ENCODE data around the gene FRMD8.
A peak's percentile ranks its signal among the peaks of the same experiment; 100 is the strongest.

FRMD8 gene

GRCh38 chr11:65379698-65380459 lies 6.6 kb upstream of the FRMD8 start:
- DNase-seq (ENCODE audit: low spot score in 2 of 2), result no peak
- H3K4me3 ChIP-seq, result no peak overlapping the region
- in situ Hi-C loops (cut with MboI; ENCODE audit: low sequenced_read_pairs), result no loop called here
- H3K36me3 ChIP-seq (replicated peaks), result no peaks in the 10 kb centered on the region
- H3K9me3 ChIP-seq, result no peaks in the 10 kb centered on the region
- no peaks in the 10 kb centered on the region for H3K27me3 ChIP-seq (ENCODE audit: low read depth)
- H3K4me1 ChIP-seq, result peaks cover 15% of the 10 kb centered on the region

GRCh38 chr11:65380460-65381119 lies 5.8 kb upstream of the FRMD8 start:
- Histone ChIP-seq H3K4me1 (peaks cover 15% of the 10 kb centered on the region), H3K9me3 (no peaks in the 10 kb centered on the region), H3K27me3 (ENCODE audit: low read depth) (no peaks in the 10 kb centered on the region), H3K36me3 (replicated peaks) (no peaks in the 10 kb centered on the region), H3K4me3 (no peak overlapping the region)
- in situ Hi-C loops (cut with MboI; ENCODE audit: low sequenced_read_pairs), result no loop called here
- DNase-seq (ENCODE audit: low spot score in 2 of 2), result no peak

GRCh38 chr11:65381716-65382032 lies 4.8 kb upstream of the FRMD8 start:
- Histone ChIP-seq H3K27me3 (ENCODE audit: low read depth) (no peaks in the 10 kb centered on the region), H3K4me3 (peak overlapping the region; percentile 19), H3K36me3 (replicated peaks) (no peaks in the 10 kb centered on the region), H3K4me1 (peaks cover 18% of the 10 kb centered on the region), H3K9me3 (no peaks in the 10 kb centered on the region)
- in situ Hi-C loops (cut with MboI; ENCODE audit: low sequenced_read_pairs), result no loop called here
- DNase-seq (ENCODE audit: low spot score in 2 of 2), result no peak

- peak; percentile 70 to 86 for DNase-seq (ENCODE audit: low spot score in 2 of 2)
- Histone ChIP-seq H3K27me3 (ENCODE audit: low read depth) (no peaks in the 10 kb centered on the region), H3K36me3 (replicated peaks) (no peaks in the 10 kb centered on the region), H3K9me3 (no peaks in the 10 kb centered on the region), H3K4me1 (peaks cover 20% of the 10 kb centered on the region), H3K4me3 (peak within 1 kb of the TSS; percentile 19)
- in situ Hi-C loops (cut with MboI; ENCODE audit: low sequenced_read_pairs), result no loop called here
These were observed 4.2 kb upstream of the FRMD8 start, which contains the start of gene SLC25A45 for GRCh38 chr11:65382033-65382803. Gene SLC25A45 (minus strand): TSS chr11:65382646. CDS start chr11:65381951, 695 bp downstream.

- Histone ChIP-seq H3K4me1 (peaks cover 23% of the 10 kb centered on the region), H3K36me3 (replicated peaks) (no peaks in the 10 kb centered on the region), H3K27me3 (ENCODE audit: low read depth) (no peaks in the 10 kb centered on the region), H3K9me3 (no peaks in the 10 kb centered on the region), H3K4me3 (peak overlapping the region; percentile 19)
- in situ Hi-C loops (cut with MboI; ENCODE audit: low sequenced_read_pairs), result no loop called here
- no peak for DNase-seq (ENCODE audit: low spot score in 2 of 2)
These were observed 3.6 kb upstream of the FRMD8 start for GRCh38 chr11:65382804-65383368.

- Histone ChIP-seq H3K27me3 (ENCODE audit: low read depth) (no peaks in the 10 kb centered on the region), H3K4me1 (peaks cover 23% of the 10 kb centered on the region), H3K36me3 (replicated peaks) (peaks cover 5% of the 10 kb centered on the region; the same call in 1 of the 2 replicates), H3K4me3 (no peak overlapping the region), H3K9me3 (no peaks in the 10 kb centered on the region)
- in situ Hi-C loops (cut with MboI; ENCODE audit: low sequenced_read_pairs), result no loop called here
- DNase-seq (ENCODE audit: low spot score in 2 of 2), result no peak
These were observed 2.7 kb upstream of the FRMD8 start for GRCh38 chr11:65383778-65384177.

GRCh38 chr11:65384301-65384889 lies 2.0 kb upstream of the FRMD8 start:
- no peaks in the 10 kb centered on the region for H3K27me3 ChIP-seq (ENCODE audit: low read depth)
- H3K4me3 ChIP-seq, result no peak overlapping the region
- DNase-seq (ENCODE audit: low spot score in 2 of 2), result no peak
- H3K9me3 ChIP-seq, result no peaks in the 10 kb centered on the region
- H3K36me3 ChIP-seq (replicated peaks), result peaks cover 7% of the 10 kb centered on the region; the same call in 1 of the 2 replicates
- in situ Hi-C loops (cut with MboI; ENCODE audit: low sequenced_read_pairs), result no loop called here
- peaks cover 23% of the 10 kb centered on the region for H3K4me1 ChIP-seq

- Histone ChIP-seq H3K9me3 (no peaks in the 10 kb centered on the region), H3K27me3 (ENCODE audit: low read depth) (no peaks in the 10 kb centered on the region), H3K4me1 (peaks cover 8% of the 10 kb centered on the region), H3K36me3 (replicated peaks) (peaks cover 7% of the 10 kb centered on the region; the same call in 1 of the 2 replicates), H3K4me3 (no peak overlapping the region)
- no peak for DNase-seq (ENCODE audit: low spot score in 2 of 2)
- in situ Hi-C loops (cut with MboI; ENCODE audit: low sequenced_read_pairs), result no loop called here
These were observed 2.3 kb downstream of the FRMD8 start for GRCh38 chr11:65388731-65389130.

- H3K36me3 ChIP-seq (replicated peaks), result peaks cover 9% of the 10 kb centered on the region; the same call in 1 of the 2 replicates
- H3K4me1 ChIP-seq, result peaks cover 8% of the 10 kb centered on the region
These were observed 3.0 kb downstream of the FRMD8 start for GRCh38 chr11:65389294-65389980.

GRCh38 chr11:65390099-65390941 lies 3.9 kb downstream of the FRMD8 start:
- Histone ChIP-seq H3K36me3 (replicated peaks) (peaks cover 11% of the 10 kb centered on the region; the same call in 1 of the 2 replicates), H3K9me3 (no peaks in the 10 kb centered on the region), H3K27me3 (ENCODE audit: low read depth) (no peaks in the 10 kb centered on the region), H3K4me1 (peaks cover 8% of the 10 kb centered on the region), H3K4me3 (no peak overlapping the region)
- no peak for DNase-seq (ENCODE audit: low spot score in 2 of 2)
- in situ Hi-C loops (cut with MboI; ENCODE audit: low sequenced_read_pairs), result no loop called here

More at GRCh38 chr11:65389294-65389980, 3.0 kb downstream of the FRMD8 start:
- in situ Hi-C loops (cut with MboI; ENCODE audit: low sequenced_read_pairs), result no loop called here
- no peak overlapping the region for H3K4me3 ChIP-seq
- no peaks in the 10 kb centered on the region for H3K27me3 ChIP-seq (ENCODE audit: low read depth)
- H3K9me3 ChIP-seq, result no peaks in the 10 kb centered on the region
- no peak for DNase-seq (ENCODE audit: low spot score in 2 of 2)

GRCh38 chr11:65390996-65391395 lies 4.6 kb downstream of the FRMD8 start:
- H3K9me3 ChIP-seq, result no peaks in the 10 kb centered on the region
- peaks cover 11% of the 10 kb centered on the region; the same call in 1 of the 2 replicates for H3K36me3 ChIP-seq (replicated peaks)
- H3K4me1 ChIP-seq, result peaks cover 8% of the 10 kb centered on the region
- H3K27me3 ChIP-seq (ENCODE audit: low read depth), result no peaks in the 10 kb centered on the region
- no peak for DNase-seq (ENCODE audit: low spot score in 2 of 2)
- in situ Hi-C loops (cut with MboI; ENCODE audit: low sequenced_read_pairs), result no loop called here
- no peak overlapping the region for H3K4me3 ChIP-seq

GRCh38 chr11:65392186-65392829 lies 5.9 kb downstream of the FRMD8 start:
- in situ Hi-C loops (cut with MboI; ENCODE audit: low sequenced_read_pairs), result no loop called here
- H3K4me1 ChIP-seq, result peaks cover 2% of the 10 kb centered on the region; the same call in 1 of the 2 replicates
- no peaks in the 10 kb centered on the region for H3K9me3 ChIP-seq
- no peaks in the 10 kb centered on the region for H3K27me3 ChIP-seq (ENCODE audit: low read depth)
- no peak for DNase-seq (ENCODE audit: low spot score in 2 of 2)
- no peak overlapping the region for H3K4me3 ChIP-seq
- H3K36me3 ChIP-seq (replicated peaks), result peaks cover 14% of the 10 kb centered on the region

All from HAP-1 (cell line).